HG03039 (cell line): Measurements from ENCODE around the gene IFI35.
"Not testable (repeated sequence)": the region's sequence is repeated elsewhere in the genome, so short reads cannot be mapped to it uniquely, and the experiment has no call there.

Experiments used
- ATAC-seq: cut with Tn5 transposase; IDR thresholded peaks from one replicate; pipeline ENCODE4 v1.9.1; 2021; ENCODE audit warnings: mild to moderate bottlenecking, moderate library complexity; ENCODE audit not compliant: unreplicated experiment

IFI35 gene

DNA sequence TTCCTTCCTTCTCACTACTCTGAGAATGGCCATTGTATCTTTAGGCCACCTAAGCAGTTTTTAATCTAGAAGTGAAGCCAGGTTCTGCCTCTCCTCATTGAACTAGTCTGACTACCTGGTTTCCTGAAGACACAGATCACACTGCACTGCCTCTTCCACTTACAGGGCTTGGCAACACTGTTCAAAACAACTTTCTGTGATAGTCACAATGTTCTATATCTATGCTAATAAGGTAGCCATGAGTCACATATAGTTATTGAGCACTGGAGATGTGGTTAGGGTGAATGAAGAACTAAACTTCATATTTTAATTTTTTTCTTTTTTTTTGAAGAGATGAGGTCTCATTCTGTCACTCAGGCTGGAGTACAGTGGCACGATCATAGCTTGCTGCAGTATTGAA is 45.4 kb downstream of the IFI35 start:
- no peak for ATAC-seq

DNA sequence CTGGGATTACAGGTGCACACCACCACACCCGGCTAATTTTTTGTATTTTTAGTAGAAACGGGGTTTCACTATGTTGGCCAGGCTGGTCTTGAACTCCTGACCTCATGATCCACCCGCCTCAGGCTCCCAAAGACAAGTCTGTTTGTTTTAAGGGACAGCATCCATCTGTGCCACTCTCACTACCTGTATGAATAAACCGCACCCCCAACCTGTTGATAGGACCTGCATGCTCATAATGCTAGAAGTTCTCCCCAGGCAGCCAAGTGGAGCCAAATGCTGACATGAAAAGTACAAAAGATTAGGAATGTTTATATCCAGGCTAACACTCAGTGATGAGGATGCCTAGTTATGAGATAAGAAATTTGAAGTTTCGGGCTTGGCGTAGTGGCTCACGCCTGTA is 46.4 kb downstream of the IFI35 start:
- not testable (repeated sequence) for ATAC-seq

DNA sequence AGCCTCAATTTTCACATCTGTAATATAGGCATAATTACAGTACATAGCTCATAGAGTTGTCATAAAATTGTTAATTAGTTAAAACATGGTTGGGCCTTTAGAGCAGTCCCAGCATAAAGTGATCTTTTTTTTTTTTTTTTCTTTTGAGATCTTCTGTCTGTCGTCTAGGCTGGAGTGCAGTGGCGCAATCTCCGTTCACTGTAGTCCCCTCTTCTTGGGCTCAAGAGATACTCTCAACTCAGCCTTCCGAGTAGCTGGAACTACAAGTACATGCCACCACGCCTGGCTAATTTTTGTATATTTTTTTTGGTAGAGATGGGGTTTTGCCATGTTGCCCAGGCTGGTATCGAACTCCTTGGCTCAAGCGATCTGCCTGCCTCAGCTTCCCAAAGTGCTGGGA is 49.5 kb downstream of the IFI35 start:
- no peak for ATAC-seq

DNA sequence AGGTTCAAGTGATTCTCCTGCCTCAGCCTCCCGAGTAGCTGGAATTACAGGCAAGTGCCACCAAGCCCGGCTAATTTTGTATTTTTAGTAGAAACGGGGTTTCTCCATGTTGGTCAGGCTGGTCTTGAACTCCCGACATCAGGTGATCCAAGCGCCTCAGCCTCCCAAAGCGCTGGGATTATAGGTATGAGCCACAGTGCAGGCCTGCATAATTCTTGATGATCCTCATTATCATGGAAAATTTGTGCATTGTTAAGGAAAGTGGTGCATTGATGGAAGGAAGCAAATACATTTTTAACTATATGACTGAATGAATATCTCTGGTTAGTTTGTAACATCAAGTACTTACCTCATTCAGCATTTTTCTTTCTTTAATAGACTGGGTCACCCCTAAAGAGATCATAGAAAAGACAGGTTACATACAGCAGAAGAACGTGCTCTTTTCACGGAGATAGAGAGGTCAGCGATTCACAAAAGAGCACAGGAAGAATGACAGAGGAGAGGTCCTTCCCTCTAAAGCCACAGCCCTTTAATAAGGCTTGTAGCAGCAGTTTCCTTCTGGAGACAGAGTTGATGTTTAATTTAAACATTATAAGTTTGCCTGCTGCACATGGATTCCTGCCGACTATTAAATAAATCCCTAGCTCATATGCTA is 56.5 kb downstream of the IFI35 start:
- no peak for ATAC-seq
